ENCODE results near the gene TPSAB1. TPM values are rescaled to one million over a fixed set of nuclear protein-coding genes. Genes with fewer than 3 reads are reported as not detected.
"Not testable (repeated sequence)": the region's sequence is repeated elsewhere in the genome, so short reads cannot be mapped to it uniquely, and the experiment has no call there.

TPSAB1 gene
- not detected for total RNA-seq

DNA sequence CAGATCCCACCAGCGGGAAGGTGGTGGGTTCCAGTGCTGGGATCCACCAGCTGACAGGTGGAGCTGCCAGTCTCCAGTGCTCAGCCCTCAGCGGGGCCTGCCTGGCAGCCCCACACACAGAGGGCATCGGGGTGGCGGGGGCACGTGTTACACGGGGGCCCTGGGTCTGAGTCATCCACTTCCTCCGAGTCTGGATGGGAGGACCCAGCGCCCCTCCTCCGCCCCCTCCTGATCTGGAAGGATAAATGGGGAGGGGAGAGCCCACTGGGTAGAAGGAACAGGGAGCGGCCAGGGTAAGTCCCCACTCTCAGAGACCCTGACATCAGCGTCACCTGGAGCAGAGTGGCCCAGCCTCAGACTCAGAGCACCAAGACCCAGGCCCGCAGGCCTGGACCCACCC lies at the start of gene TPSAB1:
Gene TPSAB1, plus strand, starts transcription at position 270 of the 400 bp plus-strand sequence. CDS start 234 bp downstream, outside the sequence.
- H3K4me1 Mint-ChIP-seq (ENCODE audit: low read depth); POLR2A ChIA-PET; H3K27me3 Mint-ChIP-seq (ENCODE audit: low read depth); CTCF ChIA-PET; H3K27ac Mint-ChIP-seq; H3K36me3 Mint-ChIP-seq (ENCODE audit: low read depth); ATAC-seq; H3K9me3 Mint-ChIP-seq (ENCODE audit: insufficient read depth); H3K4me3 Mint-ChIP-seq; DNase-seq: not testable (repeated sequence)

DNA sequence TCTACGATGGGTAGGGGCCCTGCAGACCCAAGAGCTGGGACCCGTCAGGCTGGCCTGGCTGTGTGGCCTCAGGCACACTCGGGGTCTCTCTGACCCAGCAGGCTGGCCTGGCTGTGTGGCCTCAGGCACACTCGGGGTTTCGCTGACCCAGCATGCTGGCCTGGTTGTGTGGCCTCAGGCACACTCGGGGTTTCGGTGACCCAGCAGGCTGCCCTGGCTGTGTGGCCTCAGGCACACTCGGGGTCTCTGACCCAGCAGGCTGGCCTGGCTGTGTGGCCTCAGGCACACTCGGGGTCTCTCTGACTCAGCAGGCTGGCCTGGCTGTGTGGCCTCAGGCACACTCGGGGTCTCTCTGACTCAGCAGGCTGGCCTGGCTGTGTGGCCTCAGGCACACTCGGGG lies 49.7 kb upstream of the TPSAB1 start:
- H3K4me1 Mint-ChIP-seq (ENCODE audit: low read depth); H3K4me3 Mint-ChIP-seq; CTCF ChIA-PET; ATAC-seq; H3K36me3 Mint-ChIP-seq (ENCODE audit: low read depth); DNase-seq; H3K27me3 Mint-ChIP-seq (ENCODE audit: low read depth); H3K9me3 Mint-ChIP-seq (ENCODE audit: insufficient read depth); H3K27ac Mint-ChIP-seq: not testable (repeated sequence)
- POLR2A ChIA-PET = interaction anchor here (0.6 kb wide), 1 partner anchor 662 kb away, joined by 3 read pairs; no protein-coding TSS in a partner anchor

DNA sequence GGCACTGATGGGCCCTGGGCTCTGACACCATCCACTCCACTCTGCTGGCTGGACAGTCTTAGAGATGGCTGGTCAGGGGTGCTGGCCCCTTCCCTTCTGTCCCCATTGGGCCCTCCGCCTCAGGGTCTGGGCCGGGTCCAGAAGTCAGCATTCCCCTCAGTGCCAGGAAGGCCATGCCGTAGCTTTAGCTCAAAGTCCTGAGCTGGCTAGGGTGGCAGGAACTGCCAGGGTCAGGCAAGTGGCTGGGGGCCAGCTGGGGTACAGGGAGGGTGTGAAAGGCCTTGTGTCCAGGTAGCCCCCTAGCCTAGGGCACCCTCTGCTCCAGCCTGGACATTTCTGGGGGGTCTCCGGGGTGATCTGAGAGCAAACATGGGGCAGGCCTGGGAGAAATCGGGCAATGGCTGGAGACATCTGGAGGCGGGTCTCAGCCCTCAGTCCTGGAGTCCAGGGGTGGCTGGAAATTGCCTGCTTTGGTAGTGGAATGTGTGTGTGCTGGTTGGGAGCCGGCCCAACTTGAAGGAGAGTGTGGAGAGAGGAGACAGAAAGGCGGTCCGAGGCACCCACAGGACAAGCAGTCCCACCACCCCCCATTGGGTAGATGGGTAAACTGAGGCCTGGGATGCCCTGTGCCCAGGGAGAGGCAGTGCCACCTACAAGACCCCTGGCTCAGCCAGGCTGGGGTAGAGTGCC lies 48.0 kb upstream of the TPSAB1 start:
- Mint-ChIP-seq H3K27me3 (ENCODE audit: low read depth) (no peaks in the 10 kb centered on the region), H3K4me1 (ENCODE audit: low read depth) (no peaks in the 10 kb centered on the region), H3K4me3 (no peak overlapping the region), H3K27ac (no peak overlapping the region), H3K9me3 (ENCODE audit: insufficient read depth) (no peaks in the 10 kb centered on the region), H3K36me3 (ENCODE audit: low read depth) (no peaks in the 10 kb centered on the region)
- ChIA-PET CTCF (no interaction called here), POLR2A (no interaction called here)
- DNase-seq (no peak), ATAC-seq (no peak)

DNA sequence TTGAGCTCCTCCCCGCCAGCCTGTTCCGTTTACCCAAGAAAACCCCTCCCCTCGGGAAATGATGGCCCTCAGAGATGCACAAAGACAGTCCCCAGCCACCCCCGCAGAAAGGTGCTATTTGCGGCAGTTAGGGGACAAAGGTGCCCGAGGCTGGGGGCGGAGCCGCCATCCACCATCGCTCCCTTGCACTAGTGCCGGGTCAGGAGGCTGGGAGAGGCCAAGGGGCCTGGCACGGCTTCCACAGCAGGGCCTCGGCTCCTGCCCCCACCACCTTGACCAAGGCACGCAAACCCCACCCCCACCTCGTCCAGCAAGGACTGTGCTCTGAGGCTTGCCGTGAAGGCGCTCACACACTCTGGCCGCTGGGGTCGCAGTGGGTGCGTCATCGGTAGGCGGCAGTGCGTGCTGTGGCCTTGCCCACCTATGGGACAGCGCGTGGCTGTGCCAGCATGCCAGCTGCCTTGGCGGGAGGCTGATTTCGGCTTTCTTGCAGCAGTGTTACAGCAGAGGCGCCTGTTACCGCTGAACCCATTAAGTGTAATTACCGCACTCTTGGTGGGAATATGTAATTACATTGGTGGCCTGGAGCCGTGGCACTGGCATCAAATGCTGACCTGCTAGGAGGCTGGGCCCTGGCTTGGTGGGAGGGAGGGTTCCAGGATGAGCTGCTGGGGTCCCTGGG lies 47.2 kb upstream of the TPSAB1 start:
- H3K4me1 Mint-ChIP-seq (ENCODE audit: low read depth) = no peaks in the 10 kb centered on the region
- H3K27me3 Mint-ChIP-seq (ENCODE audit: low read depth) = no peaks in the 10 kb centered on the region
- ChIA-PET POLR2A (no interaction called here), CTCF (no interaction called here)
- ATAC-seq = no peak
- H3K27ac Mint-ChIP-seq = no peak overlapping the region
- H3K36me3 Mint-ChIP-seq (ENCODE audit: low read depth) = no peaks in the 10 kb centered on the region
- H3K4me3 Mint-ChIP-seq = no peak overlapping the region
- DNase-seq = no peak
- no peaks in the 10 kb centered on the region for H3K9me3 Mint-ChIP-seq (ENCODE audit: insufficient read depth)

DNA sequence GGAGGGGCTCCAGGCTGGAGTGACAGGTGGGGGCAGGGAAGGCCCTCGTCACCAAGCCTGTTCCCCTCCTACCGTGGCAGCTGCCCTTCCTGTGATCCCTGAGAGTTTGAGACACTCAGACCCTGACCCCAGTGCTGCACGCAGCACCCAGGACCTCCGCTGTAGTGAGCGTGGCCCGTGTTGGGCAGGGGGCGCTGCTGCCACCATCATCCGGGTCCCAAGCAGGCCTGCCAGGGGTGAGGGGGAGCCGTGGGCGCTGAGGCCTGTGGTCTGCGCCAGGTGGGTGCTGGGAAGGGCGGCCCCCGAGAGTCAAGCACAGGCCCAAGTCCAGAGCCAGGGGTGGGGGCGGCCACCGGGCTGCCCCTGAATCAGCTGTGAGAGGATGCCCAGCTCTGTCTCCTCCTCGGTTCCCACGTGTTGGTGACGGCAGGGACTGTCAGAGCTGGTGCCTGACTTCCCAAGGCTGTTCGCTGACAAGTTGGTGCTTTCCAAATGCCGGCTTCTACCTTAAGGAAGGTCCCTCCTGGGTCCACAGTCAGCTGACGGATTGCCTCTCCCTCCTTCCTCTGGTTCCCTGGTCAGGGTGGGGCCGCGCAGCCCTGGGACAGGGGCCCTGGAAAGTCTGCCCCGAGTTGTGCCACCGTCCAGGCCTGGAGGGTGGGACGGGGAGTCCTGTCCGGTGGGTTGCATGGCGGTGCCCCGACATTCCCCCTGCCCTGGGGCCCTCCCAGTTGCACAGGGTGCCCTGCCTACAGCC lies 46.5 kb upstream of the TPSAB1 start:
- H3K4me3 Mint-ChIP-seq = no peak overlapping the region
- H3K36me3 Mint-ChIP-seq (ENCODE audit: low read depth) = no peaks in the 10 kb centered on the region
- no peaks in the 10 kb centered on the region for H3K9me3 Mint-ChIP-seq (ENCODE audit: insufficient read depth)
- no peaks in the 10 kb centered on the region for H3K4me1 Mint-ChIP-seq (ENCODE audit: low read depth)
- ATAC-seq (no peak), DNase-seq (no peak)
- H3K27ac Mint-ChIP-seq = no peak overlapping the region
- ChIA-PET CTCF (no interaction called here), POLR2A (no interaction called here)
- H3K27me3 Mint-ChIP-seq (ENCODE audit: low read depth) = no peaks in the 10 kb centered on the region

DNA sequence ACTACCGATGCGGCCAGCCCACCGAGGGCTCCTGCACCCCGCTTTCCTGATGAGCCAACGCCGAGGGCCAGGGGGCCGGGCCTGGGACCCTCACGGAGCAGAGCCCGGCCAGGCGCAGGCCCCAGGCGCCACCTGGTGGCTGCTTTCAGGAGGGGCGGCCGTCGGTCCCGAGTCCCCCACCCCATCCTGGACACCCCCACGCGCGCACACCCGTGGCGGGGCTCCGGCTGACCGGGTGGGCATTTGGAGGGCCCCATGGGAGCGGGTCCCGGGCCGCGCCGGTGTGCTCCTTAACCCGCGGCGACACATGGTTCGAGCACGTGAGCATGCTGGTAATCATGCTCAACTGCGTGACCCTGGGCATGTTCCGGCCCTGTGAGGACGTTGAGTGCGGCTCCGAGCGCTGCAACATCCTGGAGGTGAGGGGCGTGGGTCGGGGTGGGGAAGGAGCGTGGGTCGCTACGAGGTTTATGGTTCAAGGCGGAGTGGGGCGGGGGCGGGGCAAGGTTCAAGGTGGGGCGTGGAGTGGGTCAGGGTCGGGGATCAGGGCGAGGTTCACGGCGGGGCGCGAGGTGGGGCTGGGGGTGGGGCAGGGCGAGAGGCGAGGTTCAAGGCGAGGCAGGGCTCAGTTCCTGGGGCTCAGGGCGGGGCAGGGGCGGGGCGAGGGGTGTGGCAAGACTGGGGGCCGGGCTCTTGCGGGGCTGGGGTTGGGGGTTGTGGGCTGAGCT lies 45.7 kb upstream of the TPSAB1 start:
- ATAC-seq (no peak), DNase-seq (no peak)
- ChIA-PET POLR2A (no interaction called here), CTCF (no interaction called here)
- Mint-ChIP-seq H3K27me3 (ENCODE audit: low read depth) (no peaks in the 10 kb centered on the region), H3K4me1 (ENCODE audit: low read depth) (no peaks in the 10 kb centered on the region), H3K27ac (no peak overlapping the region), H3K36me3 (ENCODE audit: low read depth) (no peaks in the 10 kb centered on the region), H3K4me3 (no peak overlapping the region), H3K9me3 (ENCODE audit: insufficient read depth) (no peaks in the 10 kb centered on the region)

DNA sequence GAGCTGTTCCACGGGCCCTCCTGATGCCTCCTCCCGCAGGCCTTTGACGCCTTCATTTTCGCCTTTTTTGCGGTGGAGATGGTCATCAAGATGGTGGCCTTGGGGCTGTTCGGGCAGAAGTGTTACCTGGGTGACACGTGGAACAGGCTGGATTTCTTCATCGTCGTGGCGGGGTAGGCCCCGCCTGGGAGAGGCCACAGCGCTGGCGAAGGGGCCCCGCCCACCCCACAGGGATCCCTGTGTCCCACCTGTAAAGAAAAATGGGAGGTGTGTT lies 45.2 kb upstream of the TPSAB1 start:
- H3K27ac Mint-ChIP-seq = no peak overlapping the region
- H3K4me1 Mint-ChIP-seq (ENCODE audit: low read depth) = no peaks in the 10 kb centered on the region
- no peaks in the 10 kb centered on the region for H3K9me3 Mint-ChIP-seq (ENCODE audit: insufficient read depth)
- DNase-seq (no peak), ATAC-seq (no peak)
- ChIA-PET CTCF (no interaction called here), POLR2A (no interaction called here)
- no peaks in the 10 kb centered on the region for H3K27me3 Mint-ChIP-seq (ENCODE audit: low read depth)
- no peaks in the 10 kb centered on the region for H3K36me3 Mint-ChIP-seq (ENCODE audit: low read depth)
- H3K4me3 Mint-ChIP-seq = no peak overlapping the region

DNA sequence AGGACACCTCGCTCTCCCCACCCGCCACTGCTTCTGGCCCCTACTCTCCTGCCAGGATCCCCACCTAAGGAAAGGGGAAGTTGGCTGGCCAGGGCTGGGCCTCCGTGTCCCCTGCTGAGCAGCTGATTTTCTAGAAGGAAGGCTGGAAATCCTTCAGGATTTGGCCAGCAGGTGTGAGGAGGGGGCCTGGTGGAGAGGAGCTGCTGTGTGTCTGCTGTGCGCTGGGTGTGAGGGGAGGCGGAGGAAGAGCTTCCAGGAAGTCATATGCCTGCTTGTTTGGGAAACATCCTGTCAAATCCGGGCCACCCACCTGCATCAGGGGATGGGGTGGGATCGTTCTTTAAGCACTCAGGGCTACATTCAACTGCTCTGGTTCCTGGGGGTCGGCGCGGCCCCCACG lies 44.0 kb upstream of the TPSAB1 start:
- Mint-ChIP-seq H3K36me3 (ENCODE audit: low read depth) (no peaks in the 10 kb centered on the region), H3K27ac (no peak overlapping the region), H3K9me3 (ENCODE audit: insufficient read depth) (no peaks in the 10 kb centered on the region), H3K4me1 (ENCODE audit: low read depth) (no peaks in the 10 kb centered on the region), H3K27me3 (ENCODE audit: low read depth) (no peaks in the 10 kb centered on the region), H3K4me3 (no peak overlapping the region)
- ChIA-PET POLR2A (no interaction called here), CTCF (no interaction called here)
- DNase-seq (no peak), ATAC-seq (no peak)

DNA sequence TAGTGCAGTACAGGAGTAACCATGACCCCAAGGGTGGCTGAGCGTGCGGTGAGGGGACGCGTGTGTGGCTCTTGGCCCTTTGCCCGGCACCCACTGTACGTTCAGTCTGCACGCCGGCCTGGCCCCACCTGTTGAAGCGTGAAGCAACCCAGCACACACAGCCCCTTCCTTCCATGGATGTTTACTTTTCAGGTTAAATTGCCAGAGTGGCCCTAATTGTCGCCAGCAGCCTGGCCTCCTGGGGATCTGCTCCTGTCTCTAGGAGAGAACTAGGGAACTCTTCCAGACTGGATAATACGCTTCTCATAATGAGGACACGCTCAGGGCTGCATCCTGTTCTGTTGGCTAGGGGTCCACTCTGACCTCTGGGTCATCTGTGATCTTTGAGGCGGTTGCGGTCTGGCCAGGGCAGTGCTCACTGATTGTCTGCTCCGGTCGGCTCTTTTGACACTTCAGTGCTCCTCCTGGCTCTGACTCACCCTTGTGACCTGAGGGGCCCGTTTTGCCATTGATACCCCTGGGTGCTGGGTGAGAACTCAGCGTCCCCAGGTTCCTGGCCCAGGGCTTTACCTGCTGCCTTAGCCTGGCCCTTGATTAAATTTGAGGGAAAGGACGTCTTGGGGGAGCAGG lies 43.2 kb upstream of the TPSAB1 start:
- Mint-ChIP-seq H3K36me3 (ENCODE audit: low read depth) (no peaks in the 10 kb centered on the region), H3K4me3 (no peak overlapping the region), H3K27me3 (ENCODE audit: low read depth) (no peaks in the 10 kb centered on the region), H3K27ac (no peak overlapping the region), H3K4me1 (ENCODE audit: low read depth) (no peaks in the 10 kb centered on the region), H3K9me3 (ENCODE audit: insufficient read depth) (no peaks in the 10 kb centered on the region)
- ATAC-seq = no peak
- DNase-seq = no peak
- ChIA-PET POLR2A (no interaction called here), CTCF (no interaction called here)

DNA sequence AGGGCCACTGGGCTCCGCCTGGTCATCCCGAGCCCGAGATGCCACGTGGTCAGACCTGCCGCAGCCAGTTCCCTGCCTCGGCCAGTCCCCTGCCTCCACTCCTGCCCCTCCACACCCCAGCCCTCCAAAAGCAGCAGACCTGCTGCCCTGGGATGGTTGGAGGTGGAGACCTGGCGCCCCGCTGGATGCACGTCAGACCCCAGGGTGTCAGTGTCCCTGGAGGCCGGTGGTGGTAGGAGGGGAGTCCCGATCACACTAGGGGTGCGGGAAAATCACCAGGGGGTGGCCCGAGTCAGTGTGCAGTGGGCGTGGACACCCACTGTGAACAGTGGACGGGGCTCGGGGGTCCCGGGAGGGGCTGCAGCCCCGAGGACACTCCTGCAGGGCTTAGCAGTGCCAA lies 42.3 kb upstream of the TPSAB1 start:
- CTCF ChIA-PET = no interaction called here
- no peaks in the 10 kb centered on the region for H3K4me1 Mint-ChIP-seq (ENCODE audit: low read depth)

DNA sequence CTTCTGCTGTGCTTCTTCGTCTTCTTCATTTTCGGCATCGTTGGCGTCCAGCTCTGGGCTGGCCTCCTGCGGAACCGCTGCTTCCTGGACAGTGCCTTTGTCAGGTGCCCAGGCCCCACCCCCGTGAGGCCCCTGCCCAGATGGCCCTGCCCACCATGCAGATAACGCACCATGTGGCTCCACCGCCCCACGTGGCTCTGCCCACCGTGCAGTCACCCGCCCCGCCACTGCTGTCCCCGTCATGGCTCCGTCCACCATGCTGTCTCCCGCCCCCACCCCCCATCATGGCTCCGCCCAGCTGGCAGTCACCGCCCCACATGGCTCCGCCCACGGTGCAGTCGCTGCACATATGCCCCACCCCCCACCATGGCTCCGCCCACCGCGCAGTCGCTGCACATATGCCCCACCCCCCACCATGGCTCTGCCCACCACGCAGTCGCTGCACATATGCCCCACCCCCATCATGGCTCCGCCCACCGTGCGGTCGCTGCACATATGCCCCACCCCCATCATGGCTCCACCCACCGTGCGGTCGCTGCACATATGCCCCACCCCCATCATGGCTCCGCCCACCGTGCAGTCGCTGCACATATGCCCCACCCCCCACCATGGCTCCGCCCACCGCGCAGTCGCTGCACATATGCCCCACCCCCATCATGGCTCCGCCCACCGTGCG lies 41.7 kb upstream of the TPSAB1 start:
- ATAC-seq; H3K27ac Mint-ChIP-seq; H3K36me3 Mint-ChIP-seq (ENCODE audit: low read depth); H3K27me3 Mint-ChIP-seq (ENCODE audit: low read depth); H3K9me3 Mint-ChIP-seq (ENCODE audit: insufficient read depth); POLR2A ChIA-PET; H3K4me1 Mint-ChIP-seq (ENCODE audit: low read depth); H3K4me3 Mint-ChIP-seq; CTCF ChIA-PET: not testable (repeated sequence)
- peak; percentile 29 for DNase-seq

More for the DNA sequence above, 42.3 kb upstream of the TPSAB1 start:
- Mint-ChIP-seq H3K9me3 (ENCODE audit: insufficient read depth) (no peaks in the 10 kb centered on the region), H3K36me3 (ENCODE audit: low read depth) (no peaks in the 10 kb centered on the region), H3K27ac (no peak overlapping the region), H3K4me3 (no peak overlapping the region), H3K27me3 (ENCODE audit: low read depth) (no peaks in the 10 kb centered on the region)
- DNase-seq (no peak), ATAC-seq (no peak)
- POLR2A ChIA-PET = no interaction called here
